SK-N-SH (cell line): Measurements from ENCODE around the gene ZNF692. TPM values are rescaled to one million over a fixed set of nuclear protein-coding genes. Genes with fewer than 3 reads are reported as not detected.

ENCODE experiments used
- CTCF ChIA-PET: fragments of 300-600, 350-600 bp; formaldehyde crosslinking; extraction: SDS; loops from one replicate; lab custom pipeline; 2021; lab: Yijun Ruan, JAX
- POLR2A ChIA-PET: fragments of 350-600 bp; sonication (Branson Sonifier 250); formaldehyde crosslinking; extraction: SDS; loops from one replicate; lab custom pipeline; 2020; ENCODE audit warnings: antibody characterized with exemption, inconsistent platforms; lab: Yijun Ruan, JAX
- DNase-seq: peaks from one replicate; pipeline ENCODE4 v3.0.0; 2012
- H2AFZ ChIP-seq: fragments of 200-600 bp; sonication (generic); 2 replicates; pipeline ENCODE4 v1.8.1; 2016; ENCODE audit warnings: antibody characterized with exemption, mild to moderate bottlenecking, low read depth
- H3F3A ChIP-seq: fragments of 200-600 bp; sonication (generic); replicated peaks from 2 replicates; pipeline ENCODE3; 2016; ENCODE audit warnings: antibody characterized with exemption, mild to moderate bottlenecking; ENCODE audit not compliant: insufficient read depth
- H3K27ac ChIP-seq, 2 experiments: fragments of 200-500 bp in 1 of 2; fragments of 200-600 bp in 1 of 2; sonication (Bioruptor generic) in 1 of 2; sonication (generic), shearing (Covaris generic) in 1 of 2; 2 replicates each; pipeline versions ENCODE4 v1.5.1 to v1.6.1; 2014 to 2016; ENCODE audit warnings: low read depth in 2 of 2, inconsistent platforms in 1 of 2, low read length in 1 of 2, mild to moderate bottlenecking in 1 of 2, mixed read lengths in 1 of 2
- H3K27me3 ChIP-seq: fragments of 200-600 bp; sonication (generic), shearing (Covaris generic); 2 replicates; pipeline ENCODE4 v1.6.1; 2016; ENCODE audit warnings: mixed run types; ENCODE audit not compliant: insufficient read depth
- H3K36me3 ChIP-seq, 2 experiments: fragments of 200-500 bp in 1 of 2; fragments of 200-600 bp in 1 of 2; sonication (Bioruptor generic) in 1 of 2; sonication (generic) in 1 of 2; replicated peaks in 1 of 2; 2 replicates each; pipeline versions ENCODE3 to v1.5.1; 2014 to 2016; ENCODE audit warnings: low read length in 1 of 2, mild to moderate bottlenecking in 1 of 2; ENCODE audit not compliant: insufficient read depth in 2 of 2, control insufficient read depth in 1 of 2
- H3K4me1 ChIP-seq, 2 experiments: fragments of 200-500 bp in 1 of 2; fragments of 200-600 bp in 1 of 2; sonication (Bioruptor generic) in 1 of 2; sonication (generic), shearing (Covaris generic) in 1 of 2; 2 replicates each; pipeline versions ENCODE4 v1.5.1 to v1.6.1; 2014 to 2016; ENCODE audit warnings: low read depth in 1 of 2, low read length in 1 of 2, mixed run types in 1 of 2; ENCODE audit not compliant: insufficient read depth in 2 of 2, control insufficient read depth in 1 of 2
- H3K4me2 ChIP-seq: fragments of 200-600 bp; sonication (generic), shearing (Covaris generic); 2 replicates; pipeline ENCODE4 v1.6.1; 2017; ENCODE audit warnings: mixed run types
- H3K4me3 ChIP-seq, 2 experiments: fragments of 200-500 bp in 1 of 2; fragments of 200-600 bp in 1 of 2; sonication (Bioruptor generic) in 1 of 2; sonication (generic), shearing (Covaris generic) in 1 of 2; 2 replicates each; pipeline versions ENCODE4 v1.5.1 to v1.8.1; 2014 to 2016; ENCODE audit warnings: low read depth in 2 of 2, inconsistent platforms in 1 of 2, low read length in 1 of 2, mild to moderate bottlenecking in 1 of 2, mixed read lengths in 1 of 2, moderate library complexity in 1 of 2
- H3K79me2 ChIP-seq: fragments of 200-600 bp; sonication (generic); 2 replicates; pipeline ENCODE4 v1.8.1; 2017; ENCODE audit warnings: mild to moderate bottlenecking; ENCODE audit not compliant: insufficient read depth
- H3K9ac ChIP-seq: fragments of 200-600 bp; sonication (generic); 2 replicates; pipeline ENCODE4 v1.6.1; 2017; ENCODE audit warnings: mixed run types
- H3K9me2 ChIP-seq: fragments of 200-600 bp; sonication (generic); 2 replicates; pipeline ENCODE4 v1.6.1; 2017; ENCODE audit warnings: mixed run types
- H3K9me3 ChIP-seq: fragments of 200-600 bp; sonication (generic); 2 replicates; pipeline ENCODE4 v1.6.1; 2017; ENCODE audit warnings: mixed run types, mild to moderate bottlenecking, moderate library complexity
- H4K20me1 ChIP-seq: fragments of 200-600 bp; sonication (generic); 2 replicates; pipeline ENCODE4 v1.6.1; 2017; ENCODE audit warnings: mild to moderate bottlenecking, mixed run types; ENCODE audit not compliant: insufficient read depth
- EZH2phosphoT487 ChIP-seq: fragments of 200-600 bp; sonication (generic); IDR thresholded peaks from 2 replicates; pipeline ENCODE4 v1.6.1; 2017; ENCODE audit warnings: low read depth, mixed run types, mild to moderate bottlenecking, antibody characterized with exemption, moderate library complexity, borderline replicate concordance
- FOSL2 ChIP-seq: IDR thresholded peaks from 2 replicates; pipeline ENCODE4 v1.4.0; 2012; ENCODE audit warnings: low read depth, mild to moderate bottlenecking, moderate library complexity, borderline replicate concordance
- FOXJ3 ChIP-seq: sonication (generic); formaldehyde crosslinking; IDR thresholded peaks from 2 replicates; pipeline ENCODE4 v1.5.1; 2020; ENCODE audit warnings: mild to moderate bottlenecking, missing genetic modification reagents
- IRF3 ChIP-seq: fragments of 150-350 bp; IDR thresholded peaks from 2 replicates; pipeline ENCODE4 v1.6.1; 2016; ENCODE audit warnings: mild to moderate bottlenecking, low read depth, low read length
- JUND ChIP-seq: IDR thresholded peaks from 2 replicates; pipeline ENCODE4 v1.4.0; 2012
- NRF1 ChIP-seq: IDR thresholded peaks from 2 replicates; pipeline ENCODE4 v1.6.1; 2012; ENCODE audit warnings: low read depth, mild to moderate bottlenecking, low read length
- PBX3 ChIP-seq: IDR thresholded peaks from 2 replicates; pipeline ENCODE4; 2012
- POLR2AphosphoS5 ChIP-seq: IDR thresholded peaks from 2 replicates; pipeline ENCODE4 v1.6.1; 2012; ENCODE audit warnings: low read depth, low read length
- SMC3 ChIP-seq: IDR thresholded peaks from 2 replicates; pipeline ENCODE4 v1.6.1; 2012; ENCODE audit warnings: low read depth, low read length, improper control_type of control experiment
- TCF12 ChIP-seq: IDR thresholded peaks from 2 replicates; pipeline ENCODE4 v1.4.0; 2012
- ZBTB33 ChIP-seq: IDR thresholded peaks from 2 replicates; pipeline ENCODE4 v1.4.0; 2012; ENCODE audit warnings: low read depth, borderline replicate concordance
- WGBS: methylation state at CpG from one replicate; pipeline ENCODE4 v1.1.6; 2017; ENCODE audit warnings: low lambda C conversion rate; 5-methylcytosine and 5-hydroxymethylcytosine counted together
- polyA plus RNA-seq, 3 experiments: library from polyadenylated mRNA; depleted of rRNA; stranded (reverse); fragments of >200 nt; gene quantifications; 2 replicates each; pipeline ENCODE4 v1.2.3, GENCODE V29; 2012

Gene ZNF692
- polyA plus RNA-seq, 1 of the 3 experiments (the other 2 are of a cell fraction): 47.0 TPM

GRCh38 chr1:248855580-248855979 lies 3.3 kb downstream of the ZNF692 start:
- Histone ChIP-seq H3K9me2 (no peaks in the 10 kb centered on the region), H3K9ac (no peak overlapping the region), H3K4me3 (no peak overlapping the region), H3K4me1 (peaks cover 9 to 20% of the 10 kb centered on the region in 2 experiments; a peak in 3 of 4 replicates), H3K36me3 (peaks cover 8 to 26% of the 10 kb centered on the region in 2 experiments), H3K4me2 (no peak overlapping the region), H3K9me3 (no peaks in the 10 kb centered on the region), H3F3A (no peaks in the 10 kb centered on the region), H2AFZ (no peak overlapping the region), H3K27ac (no peak overlapping the region), H3K27me3 (no peaks in the 10 kb centered on the region), H4K20me1 (no peaks in the 10 kb centered on the region), H3K79me2 (peaks cover 10% of the 10 kb centered on the region; the same call in 1 of the 2 replicates)
- TF ChIP-seq IRF3 (no peak), JUND (no peak), ZBTB33 (no peak), TCF12 (no peak), FOXJ3 (CRISPR knock-in tag) (no peak), POLR2AphosphoS5 (no peak)
- ChIA-PET CTCF (interaction anchor here (0.9 kb wide), 1 partner anchor 14 kb away, joined by 5 read pairs; no protein-coding TSS in a partner anchor), POLR2A (no interaction called here)
- no peak for DNase-seq
- WGBS: 93% methylated on average over 2 of the region's 6 CpGs

- Histone ChIP-seq H4K20me1 (no peaks in the 10 kb centered on the region), H3K27ac (no peak overlapping the region), H3K9me2 (no peaks in the 10 kb centered on the region), H3K27me3 (no peaks in the 10 kb centered on the region), H3K4me3 (no peak overlapping the region), H3K4me1 (peaks cover 9 to 14% of the 10 kb centered on the region in 2 experiments; a peak in 2 of 4 replicates), H3F3A (no peaks in the 10 kb centered on the region), H3K4me2 (no peak overlapping the region), H3K79me2 (peaks cover 10% of the 10 kb centered on the region; the same call in 1 of the 2 replicates), H3K36me3 (peaks cover 12 to 43% of the 10 kb centered on the region in 2 experiments), H3K9me3 (no peaks in the 10 kb centered on the region), H2AFZ (no peak overlapping the region), H3K9ac (no peak overlapping the region)
- ChIA-PET POLR2A (no interaction called here), CTCF (no interaction called here)
- TF ChIP-seq FOSL2: no peak
- TF ChIP-seq SMC3: no peak
- no peak for TF ChIP-seq PBX3
- no peak for TF ChIP-seq POLR2AphosphoS5
- no peak for TF ChIP-seq EZH2phosphoT487
- TF ChIP-seq NRF1: no peak
- no peak for TF ChIP-seq IRF3
- 92% methylated on average over 8 of the region's 8 CpGs for WGBS
- DNase-seq: no peak
Measured at GRCh38 chr1:248853663-248854375, 5.1 kb downstream of the ZNF692 start.
